ENCODE data around the gene RPS26. TPM values are rescaled to one million over a fixed set of nuclear protein-coding genes. Genes with fewer than 3 reads are reported as not detected.

The RPS26 gene
- polyA plus RNA-seq, 1 donor from 2014 or later, result 598 TPM

GRCh38 chr12:56029666-56030293 is 11.9 kb upstream of the RPS26 start:
- Histone ChIP-seq H3K79me2 (replicated peaks; ENCODE audit: insufficient read depth, low read length) (peaks cover 4% of the 10 kb centered on the region), H3K4me3 (ENCODE audit: low read length) (no peak overlapping the region), H3K9ac (ENCODE audit: low read length) (no peak overlapping the region), H2AFZ (ENCODE audit: low read depth, low read length) (no peak overlapping the region), H3K9me2 (ENCODE audit: insufficient read depth, low read length) (no peaks in the 10 kb centered on the region), H3K9me3 (ENCODE audit: low read length) (no peaks in the 10 kb centered on the region), H3K27me3 (ENCODE audit: insufficient read depth, low read depth, low read length) (no peaks in the 10 kb centered on the region), H3K4me2 (ENCODE audit: low read length) (no peak overlapping the region), H3K27ac (ENCODE audit: low read length) (no peak overlapping the region), H3K36me3 (ENCODE audit: insufficient read depth, low read length) (peaks cover 11% of the 10 kb centered on the region), H4K20me1 (ENCODE audit: insufficient read depth) (no peaks in the 10 kb centered on the region), H3F3A (ENCODE audit: insufficient read depth, low read length, poor library complexity, severe bottlenecking) (no peaks in the 10 kb centered on the region)
- TF ChIP-seq RAD21 (conservative IDR thresholded peaks at IDR 0.05) (peak; percentile 63), TAF1 (IDR thresholded peaks at IDR 0.05; ENCODE audit: low read depth) (no peak), EZH2 (IDR thresholded peaks at IDR 0.05; ENCODE audit: borderline replicate concordance, insufficient read depth, low read length, poor library complexity, severe bottlenecking) (no peak), REST (IDR thresholded peaks at IDR 0.05; ENCODE audit: borderline replicate concordance) (no peak), EP300 (conservative IDR thresholded peaks at IDR 0.05; ENCODE audit: poor library complexity, severe bottlenecking) (no peak), POLR2AphosphoS5 (IDR thresholded peaks at IDR 0.05) (no peak), SMC3 (conservative IDR thresholded peaks at IDR 0.05; ENCODE audit: poor library complexity) (peak; percentile 75), MXI1 (conservative IDR thresholded peaks at IDR 0.05; ENCODE audit: poor library complexity, severe bottlenecking) (no peak)
- TF ChIP-seq, protein P1, sequence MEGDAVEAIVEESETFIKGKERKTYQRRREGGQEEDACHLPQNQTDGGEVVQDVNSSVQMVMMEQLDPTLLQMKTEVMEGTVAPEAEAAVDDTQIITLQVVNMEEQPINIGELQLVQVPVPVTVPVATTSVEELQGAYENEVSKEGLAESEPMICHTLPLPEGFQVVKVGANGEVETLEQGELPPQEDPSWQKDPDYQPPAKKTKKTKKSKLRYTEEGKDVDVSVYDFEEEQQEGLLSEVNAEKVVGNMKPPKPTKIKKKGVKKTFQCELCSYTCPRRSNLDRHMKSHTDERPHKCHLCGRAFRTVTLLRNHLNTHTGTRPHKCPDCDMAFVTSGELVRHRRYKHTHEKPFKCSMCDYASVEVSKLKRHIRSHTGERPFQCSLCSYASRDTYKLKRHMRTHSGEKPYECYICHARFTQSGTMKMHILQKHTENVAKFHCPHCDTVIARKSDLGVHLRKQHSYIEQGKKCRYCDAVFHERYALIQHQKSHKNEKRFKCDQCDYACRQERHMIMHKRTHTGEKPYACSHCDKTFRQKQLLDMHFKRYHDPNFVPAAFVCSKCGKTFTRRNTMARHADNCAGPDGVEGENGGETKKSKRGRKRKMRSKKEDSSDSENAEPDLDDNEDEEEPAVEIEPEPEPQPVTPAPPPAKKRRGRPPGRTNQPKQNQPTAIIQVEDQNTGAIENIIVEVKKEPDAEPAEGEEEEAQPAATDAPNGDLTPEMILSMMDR (IDR thresholded peaks at IDR 0.05; ENCODE audit: poor library complexity, severe bottlenecking), result peak; percentile 64

DNA sequence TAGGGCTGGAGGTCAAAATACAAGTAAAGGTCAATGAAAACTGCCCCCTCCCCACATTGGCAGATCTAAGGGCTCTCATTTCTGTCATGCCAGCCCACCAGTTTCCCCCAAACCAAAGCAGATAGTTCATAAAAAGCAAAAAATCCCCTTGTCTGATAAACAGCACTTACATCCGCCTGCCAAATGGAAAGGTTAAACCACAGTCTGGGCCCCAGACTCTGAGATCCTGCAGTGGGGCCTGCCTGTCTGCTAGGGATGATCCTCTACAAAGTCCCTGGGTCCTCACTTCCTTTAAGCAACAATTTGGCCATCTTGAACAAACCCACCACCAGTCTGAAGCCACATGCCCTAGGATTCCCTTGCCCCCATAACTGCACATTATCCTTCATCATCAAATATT is 9.7 kb upstream of the RPS26 start:
- Histone ChIP-seq H3F3A (ENCODE audit: insufficient read depth, low read length, poor library complexity, severe bottlenecking) (no peaks in the 10 kb centered on the region), H3K9me3 (ENCODE audit: low read length) (no peaks in the 10 kb centered on the region), H3K79me2 (replicated peaks; ENCODE audit: insufficient read depth, low read length) (no peaks in the 10 kb centered on the region), H3K4me2 (ENCODE audit: low read length) (no peak overlapping the region), H3K27ac (ENCODE audit: low read length) (no peak overlapping the region), H3K9ac (ENCODE audit: low read length) (no peak overlapping the region), H3K9me2 (ENCODE audit: insufficient read depth, low read length) (no peaks in the 10 kb centered on the region), H2AFZ (ENCODE audit: low read depth, low read length) (no peak overlapping the region), H3K27me3 (ENCODE audit: insufficient read depth, low read depth, low read length) (no peaks in the 10 kb centered on the region), H3K36me3 (ENCODE audit: insufficient read depth, low read length) (peaks cover 11% of the 10 kb centered on the region), H4K20me1 (ENCODE audit: insufficient read depth) (no peaks in the 10 kb centered on the region), H3K4me3 (ENCODE audit: low read length) (no peak overlapping the region)
- TF ChIP-seq RAD21 (conservative IDR thresholded peaks at IDR 0.05) (no peak), MXI1 (conservative IDR thresholded peaks at IDR 0.05; ENCODE audit: poor library complexity, severe bottlenecking) (no peak)

Measured in neural cell (in vitro differentiated cells).